ENCODE data around the gene PSMA4.

- TF ChIP-seq CTCF (IDR thresholded peaks at IDR 0.05 in 2 of 3, conservative IDR thresholded peaks at IDR 0.05 in 1 of 3; ENCODE audit: borderline replicate concordance in 1 of 3, insufficient read depth in 1 of 3, low read depth in 2 of 3, low read length in 2 of 3) (no peak), JUND (IDR thresholded peaks at IDR 0.05) (no peak), POLR2A (IDR thresholded peaks at IDR 0.05; ENCODE audit: borderline replicate concordance, extremely low read depth, insufficient read depth, insufficient read length) (peak; percentile 38), EZH2 (IDR thresholded peaks at IDR 0.05) (no peak), ZNF274 (IDR thresholded peaks at IDR 0.05; ENCODE audit: low read depth, low read length) (no peak), TCF7L2 (IDR thresholded peaks at IDR 0.05; ENCODE audit: borderline replicate concordance, extremely low read depth, insufficient read depth, insufficient read length) (no peak), RAD21 (IDR thresholded peaks at IDR 0.05; ENCODE audit: low read depth) (no peak), EZH2phosphoT487 (IDR thresholded peaks at IDR 0.05; ENCODE audit: borderline replicate concordance) (no peak), MAX (IDR thresholded peaks at IDR 0.05) (peak; percentile 59; the same call in 1 of the 2 replicates), CEBPB (IDR thresholded peaks at IDR 0.05; ENCODE audit: low read depth) (no peak), YY1 (IDR thresholded peaks at IDR 0.05; ENCODE audit: extremely low read depth, insufficient replicate concordance, low read depth, low read length) (no peak), SP1 (IDR thresholded peaks at IDR 0.05; ENCODE audit: low read depth) (peak; percentile 72), POLR2AphosphoS5 (IDR thresholded peaks at IDR 0.05; ENCODE audit: low read depth, low read length) (peak; percentile 72)
These were observed 33.0 kb upstream of the PSMA4 start, which contains the start of gene HYKK for GRCh38 chr15:78506971-78507830.
